ENCODE data around the gene POLR3F. TPM values are rescaled to one million over a fixed set of nuclear protein-coding genes. Genes with fewer than 3 reads are reported as not detected.

The POLR3F gene
- polyA plus RNA-seq, 1 of the 3 experiments (the other 2 are of a cell fraction): 4.8 TPM

GRCh38 chr20:18506744-18507143 is 39.6 kb downstream of the POLR3F start:
- Histone ChIP-seq H3K36me3 (replicated peaks in 1 of 2; ENCODE audit: control insufficient read depth in 1 of 2, insufficient read depth in 2 of 2, low read length in 1 of 2) (peaks cover 15 to 18% of the 10 kb centered on the region in 2 experiments), H3K4me1 (ENCODE audit: control insufficient read depth in 1 of 2, insufficient read depth in 2 of 2, low read depth in 1 of 2, low read length in 1 of 2) (peaks cover 10 to 12% of the 10 kb centered on the region in 2 experiments; a peak in 1 of 4 replicates), H4K20me1 (ENCODE audit: insufficient read depth) (no peaks in the 10 kb centered on the region), H3F3A (replicated peaks; ENCODE audit: insufficient read depth) (no peaks in the 10 kb centered on the region), H3K9me2 (no peaks in the 10 kb centered on the region), H3K9me3 (no peaks in the 10 kb centered on the region), H3K4me2 (peak overlapping the region; percentile 78), H3K4me3 (ENCODE audit: low read depth in 2 of 2, low read length in 1 of 2) (peak overlapping the region; percentile 81 to 95), H3K9ac (peak overlapping the region; percentile 73), H3K27ac (ENCODE audit: low read depth in 2 of 2, low read length in 1 of 2) (peak overlapping the region; percentile 96 to 99), H2AFZ (ENCODE audit: low read depth) (peak overlapping the region; percentile 83), H3K27me3 (ENCODE audit: insufficient read depth) (no peaks in the 10 kb centered on the region), H3K79me2 (ENCODE audit: insufficient read depth) (peaks cover 30% of the 10 kb centered on the region)
- CTCF ChIA-PET: interaction anchor here (2.4 kb wide), 1 partner anchor 9 kb away, joined by 11 read pairs; the partner anchor contains the start of gene RBBP9
- TF ChIP-seq POLR2AphosphoS5 (IDR thresholded peaks at IDR 0.05; ENCODE audit: low read depth, low read length) (no peak), PBX3 (IDR thresholded peaks at IDR 0.05) (no peak), RAD21 (IDR thresholded peaks at IDR 0.05; ENCODE audit: low read length) (no peak), USF1 (IDR thresholded peaks at IDR 0.05; ENCODE audit: borderline replicate concordance, low read depth) (no peak)
- POLR2A ChIA-PET: interaction anchor here (1.2 to 4.4 kb wide), 6 partner anchors 9 to 369 kb away, joined by 3 to 58 read pairs (median 10); partner anchors contain the start of genes DTD1, DZANK1, KAT14 and PET117
- DNase-seq: no peak
- 49% methylated on average over 8 of the region's 8 CpGs for WGBS (ENCODE audit: low lambda C conversion rate)

GRCh38 chr20:18507218-18508191 is 40.3 kb downstream of the POLR3F start, which contains the start of gene SEC23B:
TSS of gene SEC23B (plus strand) at chr20:18507940. CDS start at chr20:18510836, 2,896 bp downstream.
- H3K4me2 ChIP-seq: peak within 1 kb of the TSS; percentile 78
- CTCF ChIA-PET: interaction anchor here (2.4 kb wide), 1 partner anchor 10 kb away, joined by 11 read pairs; the partner anchor contains the start of gene RBBP9
- peaks cover 10 to 12% of the 10 kb centered on the region in 2 experiments; a peak in 1 of 4 replicates for H3K4me1 ChIP-seq (ENCODE audit: control insufficient read depth in 1 of 2, insufficient read depth in 2 of 2, low read depth in 1 of 2, low read length in 1 of 2)
- H3K79me2 ChIP-seq (ENCODE audit: insufficient read depth): peaks cover 30% of the 10 kb centered on the region
- H2AFZ ChIP-seq (ENCODE audit: low read depth): peak within 1 kb of the TSS; percentile 86
- H3K9me3 ChIP-seq: no peaks in the 10 kb centered on the region
- WGBS (ENCODE audit: low lambda C conversion rate): under 1% methylated on average over 56 of the region's 69 CpGs
- no peaks in the 10 kb centered on the region for H3F3A ChIP-seq (replicated peaks; ENCODE audit: insufficient read depth)
- no peaks in the 10 kb centered on the region for H3K9me2 ChIP-seq
- H4K20me1 ChIP-seq (ENCODE audit: insufficient read depth): no peaks in the 10 kb centered on the region
- POLR2A ChIA-PET: interaction anchor here (0.6 to 4.4 kb wide), 12 partner anchors 8 to 1510 kb away, joined by 3 to 58 read pairs (median 4); partner anchors contain the start of genes DTD1, DZANK1, KAT14 and NAA20
- peak within 1 kb of the TSS; percentile 73 for H3K9ac ChIP-seq
- peak within 1 kb of the TSS; percentile 96 to 99 for H3K27ac ChIP-seq (ENCODE audit: low read depth in 2 of 2, low read length in 1 of 2)
- DNase-seq: peak; percentile 90
- H3K36me3 ChIP-seq (replicated peaks in 1 of 2; ENCODE audit: control insufficient read depth in 1 of 2, insufficient read depth in 2 of 2, low read length in 1 of 2): peaks cover 18 to 23% of the 10 kb centered on the region in 2 experiments
- no peaks in the 10 kb centered on the region for H3K27me3 ChIP-seq (ENCODE audit: insufficient read depth)
- H3K4me3 ChIP-seq (ENCODE audit: low read depth in 2 of 2, low read length in 1 of 2): peak within 1 kb of the TSS; percentile 81 to 95
- 0 out of 2 replicates have a peak, but pooled peaks have one; percentile 25 for TF ChIP-seq SIN3A (IDR thresholded peaks at IDR 0.05; ENCODE audit: borderline replicate concordance, low read depth, low read length)
- TF ChIP-seq POLR2AphosphoS5 (IDR thresholded peaks at IDR 0.05; ENCODE audit: low read depth, low read length): peak; percentile 90
- peak; percentile 90 for TF ChIP-seq ZBTB33 (IDR thresholded peaks at IDR 0.05; ENCODE audit: borderline replicate concordance, low read depth)
- TF ChIP-seq TAF1 (IDR thresholded peaks at IDR 0.05; ENCODE audit: borderline replicate concordance, low read depth, low read length): peak; percentile 80
- peak; percentile 87 for TF ChIP-seq GABPA (IDR thresholded peaks at IDR 0.05; ENCODE audit: low read depth)
- no peak for TF ChIP-seq TCF12 (IDR thresholded peaks at IDR 0.05)
- peak; percentile 97 for TF ChIP-seq YY1 (IDR thresholded peaks at IDR 0.05; ENCODE audit: low read depth)
- peak; percentile 75 for TF ChIP-seq CHD2 (IDR thresholded peaks at IDR 0.05; ENCODE audit: low read length, partially characterized antibody)
- TF ChIP-seq RFX5 (IDR thresholded peaks at IDR 0.05; ENCODE audit: low read length): peak; percentile 83
- TF ChIP-seq NRF1 (IDR thresholded peaks at IDR 0.05; ENCODE audit: low read depth, low read length): peak; percentile 45
- no peak for TF ChIP-seq FOXM1 (IDR thresholded peaks at IDR 0.05; ENCODE audit: low read depth)
- peak; percentile 80 for TF ChIP-seq MAX (IDR thresholded peaks at IDR 0.05; ENCODE audit: low read depth)
- TF ChIP-seq MXI1 (IDR thresholded peaks at IDR 0.05; ENCODE audit: low read depth, low read length): peak; percentile 83
- no peak for TF ChIP-seq TEAD4 (IDR thresholded peaks at IDR 0.05; ENCODE audit: borderline replicate concordance, insufficient read depth)
- TF ChIP-seq FOXJ3 (CRISPR knock-in tag; IDR thresholded peaks at IDR 0.05): no peak
- TF ChIP-seq ELF1 (IDR thresholded peaks at IDR 0.05): peak; percentile 87
- TF ChIP-seq USF1 (IDR thresholded peaks at IDR 0.05; ENCODE audit: borderline replicate concordance, low read depth): no peak
